T-helper 2 cell treated with Interferon-gamma antibody and Interleukin-4, amounts not matched to agents 5 μg/mL and 100 μg/mL, for 36 hours (primary cell): Measurements from ENCODE around the gene EPB41L4B.

Experiments used
- DNase-seq: peaks from one replicate; pipeline ENCODE4 v3.0.0; 2021; ENCODE audit warnings: low spot score
- H3K27ac Mint-ChIP-seq: one replicate; pipeline ENCODE4 v1.8.0; 2021; ENCODE audit warnings: mild to moderate bottlenecking, mixed read lengths
- H3K27me3 Mint-ChIP-seq: one replicate; pipeline ENCODE4 v1.8.0; 2021; ENCODE audit warnings: low read depth, mixed read lengths
- H3K36me3 Mint-ChIP-seq: one replicate; pipeline ENCODE4 v1.8.0; 2021; ENCODE audit warnings: low read depth, mixed read lengths
- H3K4me1 Mint-ChIP-seq: one replicate; pipeline ENCODE4 v1.8.0; 2021; ENCODE audit warnings: low read depth, mixed read lengths
- H3K4me3 Mint-ChIP-seq: one replicate; pipeline ENCODE4 v1.8.0; 2022; ENCODE audit warnings: mild to moderate bottlenecking, moderate library complexity, mixed read lengths
- H3K9me3 Mint-ChIP-seq: one replicate; pipeline ENCODE4 v1.8.0; 2021; ENCODE audit warnings: mixed read lengths

Gene EPB41L4B

DNA sequence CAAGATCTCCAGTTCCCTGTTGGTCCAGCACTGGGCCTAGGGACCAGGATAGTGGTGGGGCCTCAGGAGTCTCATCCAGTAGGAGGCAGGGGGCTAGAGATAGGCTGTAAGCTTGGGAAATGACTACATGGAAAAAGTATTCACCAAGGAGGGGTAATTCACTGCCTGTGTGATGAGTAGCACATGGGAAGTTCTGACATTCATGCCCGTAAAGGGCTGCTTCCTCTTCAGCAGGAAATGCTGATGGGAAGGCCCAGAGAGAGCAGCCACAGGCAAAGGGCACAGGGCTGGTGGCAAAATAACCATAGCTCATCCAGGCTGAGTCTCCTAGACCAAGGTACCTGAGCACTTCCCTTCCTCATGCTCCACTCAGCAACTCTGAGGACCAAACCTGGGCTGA, 130.7 kb downstream of the EPB41L4B start:
- H3K4me3 Mint-ChIP-seq: no peak overlapping the region
- no peaks in the 10 kb centered on the region for H3K36me3 Mint-ChIP-seq
- H3K9me3 Mint-ChIP-seq: no peaks in the 10 kb centered on the region
- no peak overlapping the region for H3K27ac Mint-ChIP-seq
- no peak for DNase-seq
- H3K4me1 Mint-ChIP-seq: no peaks in the 10 kb centered on the region
- H3K27me3 Mint-ChIP-seq: peaks cover 8% of the 10 kb centered on the region

DNA sequence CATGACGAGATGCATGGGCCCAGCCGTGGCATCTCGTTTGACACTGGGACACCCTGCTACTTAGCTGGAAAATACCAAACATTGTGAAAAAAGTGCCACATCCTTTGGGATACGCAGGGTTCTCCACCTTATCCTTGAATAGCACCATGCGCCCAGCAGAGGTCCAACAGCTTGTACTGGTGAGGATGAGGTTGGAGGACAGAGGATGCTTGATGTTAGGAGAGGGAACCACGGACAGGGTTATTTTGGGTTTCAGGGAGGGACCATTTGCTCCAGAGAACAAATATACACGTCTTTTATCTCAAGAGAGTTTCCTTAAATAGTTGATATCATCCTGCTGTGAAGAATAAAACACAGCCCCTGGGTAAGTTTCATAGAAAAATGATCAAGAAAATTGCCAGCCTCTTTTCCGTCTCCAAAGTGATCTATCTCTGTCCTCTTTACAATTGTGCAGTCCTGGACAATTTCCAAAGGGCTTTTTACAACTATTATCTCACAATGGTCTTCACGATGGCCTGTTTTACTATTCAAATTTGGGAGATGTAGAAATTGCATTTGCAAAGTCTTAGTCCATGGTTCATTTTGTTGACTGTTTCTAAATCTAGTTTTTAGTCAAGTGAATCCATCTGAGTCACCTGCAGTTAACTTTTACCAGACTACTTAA, 133.9 kb downstream of the EPB41L4B start:
- Mint-ChIP-seq H3K27me3 (peaks cover 3% of the 10 kb centered on the region), H3K4me1 (peaks cover 3% of the 10 kb centered on the region), H3K9me3 (no peaks in the 10 kb centered on the region), H3K4me3 (no peak overlapping the region), H3K36me3 (no peaks in the 10 kb centered on the region), H3K27ac (no peak overlapping the region)
- DNase-seq: no peak

DNA sequence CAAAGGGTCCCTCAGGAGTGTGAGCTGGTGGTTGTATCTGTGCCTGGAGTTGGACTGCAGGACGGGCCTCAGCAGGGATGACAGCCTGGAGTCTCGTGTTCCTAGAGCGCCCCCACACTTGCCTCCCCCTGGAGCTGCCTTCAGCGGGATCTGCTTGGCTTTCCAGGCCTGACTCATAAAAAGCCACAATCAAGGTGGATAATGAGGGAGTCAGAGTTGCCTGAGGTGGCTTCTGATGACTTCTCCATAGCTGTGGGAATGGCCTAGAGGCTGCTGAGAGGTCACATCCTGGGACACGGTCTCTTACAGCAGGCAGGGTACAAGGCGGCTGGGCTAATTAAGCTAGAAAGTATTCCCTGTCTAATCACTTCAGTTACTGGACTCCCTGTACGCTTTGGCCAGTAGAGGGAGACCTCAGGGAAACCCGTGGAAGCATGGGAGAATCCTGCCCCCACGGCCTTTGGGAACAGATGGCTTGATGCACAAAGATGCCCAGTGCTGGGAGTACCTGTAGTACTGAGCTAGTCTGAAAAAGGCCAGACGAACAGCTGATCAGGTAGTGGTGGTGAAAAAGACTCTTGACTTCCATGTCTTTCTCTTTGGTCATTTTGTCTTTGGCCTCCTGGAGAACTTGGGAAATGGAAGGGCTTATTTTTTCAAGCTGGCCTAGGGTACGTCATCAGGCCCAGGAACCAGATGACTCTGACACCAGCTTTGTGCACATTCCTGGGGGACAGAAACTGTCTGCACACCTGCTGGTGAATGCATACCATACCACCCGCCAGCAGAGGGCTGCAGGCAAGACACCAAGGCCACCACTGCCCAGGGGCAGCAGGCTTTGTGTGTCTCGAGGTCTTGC, 137.7 kb downstream of the EPB41L4B start:
- H3K4me1 Mint-ChIP-seq: peaks cover 12% of the 10 kb centered on the region
- no peak for DNase-seq
- H3K27ac Mint-ChIP-seq: no peak overlapping the region
- no peaks in the 10 kb centered on the region for H3K9me3 Mint-ChIP-seq
- H3K36me3 Mint-ChIP-seq: no peaks in the 10 kb centered on the region
- H3K4me3 Mint-ChIP-seq: no peak overlapping the region
- peaks cover 12% of the 10 kb centered on the region for H3K27me3 Mint-ChIP-seq

DNA sequence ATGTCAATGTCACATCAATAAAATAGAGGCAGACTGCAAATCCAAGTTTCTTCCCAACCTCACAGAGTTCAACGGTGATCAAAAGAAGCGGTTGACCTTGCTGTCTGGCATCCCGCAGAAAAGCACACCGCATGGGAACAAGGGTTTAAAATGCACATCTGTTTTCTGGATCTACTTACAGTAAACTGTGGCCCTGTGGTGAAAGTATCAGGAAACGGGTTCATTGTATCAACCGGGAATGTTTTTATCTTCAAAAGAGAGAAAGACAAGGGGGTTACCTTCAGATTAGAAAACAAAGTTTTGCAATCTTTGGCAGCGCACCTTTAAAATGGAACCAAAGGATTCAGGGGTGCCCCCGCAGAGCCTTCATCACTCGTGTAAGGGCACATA, 138.3 kb downstream of the EPB41L4B start:
- Mint-ChIP-seq H3K36me3 (no peaks in the 10 kb centered on the region), H3K9me3 (no peaks in the 10 kb centered on the region), H3K27me3 (peaks cover 14% of the 10 kb centered on the region), H3K4me3 (no peak overlapping the region), H3K4me1 (peaks cover 12% of the 10 kb centered on the region), H3K27ac (no peak overlapping the region)
- DNase-seq: no peak

DNA sequence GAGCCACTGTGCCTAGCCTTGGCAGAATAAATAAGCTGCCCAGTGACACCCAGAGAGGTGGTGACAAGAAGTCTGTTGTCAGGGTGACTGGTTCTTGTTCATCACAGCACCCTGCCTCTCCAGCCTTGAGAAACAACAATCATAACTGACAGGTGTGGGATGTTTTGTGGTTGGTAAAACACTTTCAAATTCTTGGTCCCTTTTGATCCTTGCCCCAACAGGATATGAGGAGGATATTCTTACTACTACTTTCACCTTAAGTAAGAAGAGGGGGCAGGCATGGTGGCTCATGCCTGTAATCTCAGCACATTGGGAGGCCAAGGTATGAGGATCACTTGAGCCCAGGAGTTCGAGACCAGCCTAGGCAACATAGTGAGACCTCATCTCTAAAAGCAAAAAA, 139.6 kb downstream of the EPB41L4B start:
- peak; percentile 50 for DNase-seq

DNA sequence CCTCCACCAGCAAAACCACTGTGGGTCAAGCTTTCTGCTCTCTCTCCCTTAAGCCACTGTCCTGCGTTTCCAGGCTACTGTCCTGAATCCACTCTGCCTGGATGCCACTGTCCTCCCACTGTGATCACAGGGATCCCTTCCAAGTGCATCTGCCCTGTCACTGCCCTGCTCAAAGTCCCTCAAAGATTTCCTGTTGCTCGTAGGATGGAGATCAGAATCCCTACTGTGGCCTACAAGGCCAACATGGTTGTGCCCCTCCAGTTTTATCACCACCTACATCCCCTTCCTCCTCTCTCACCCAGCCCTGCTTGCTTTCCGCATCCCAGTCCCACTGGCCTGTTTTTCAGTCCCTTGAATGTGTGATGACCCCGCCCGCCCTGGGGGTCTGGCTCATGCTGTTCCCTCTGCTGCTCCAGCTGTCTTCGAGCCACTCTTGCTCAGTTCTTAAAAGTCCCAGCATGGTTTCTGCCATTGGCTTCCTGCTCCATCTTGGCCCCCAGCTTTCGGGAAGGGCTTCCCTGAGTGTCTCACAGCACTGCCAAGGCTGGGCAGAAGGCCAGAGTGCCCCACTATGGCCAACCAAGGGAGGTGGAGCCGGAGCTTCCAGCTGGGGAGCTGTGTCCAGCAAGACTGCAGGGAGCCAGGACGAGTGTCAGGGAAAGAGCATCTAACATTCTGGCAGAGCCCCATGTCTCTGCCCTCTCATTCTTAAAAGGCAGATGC, 140.9 kb downstream of the EPB41L4B start:
- no peak overlapping the region for H3K4me3 Mint-ChIP-seq
- H3K4me1 Mint-ChIP-seq: peaks cover 12% of the 10 kb centered on the region
- no peak for DNase-seq
- H3K9me3 Mint-ChIP-seq: no peaks in the 10 kb centered on the region
- H3K36me3 Mint-ChIP-seq: no peaks in the 10 kb centered on the region
- H3K27ac Mint-ChIP-seq: no peak overlapping the region
- H3K27me3 Mint-ChIP-seq: peaks cover 18% of the 10 kb centered on the region

More for the DNA sequence above, 139.6 kb downstream of the EPB41L4B start:
- H3K4me1 Mint-ChIP-seq: peaks cover 12% of the 10 kb centered on the region
- H3K4me3 Mint-ChIP-seq: no peak overlapping the region
- no peaks in the 10 kb centered on the region for H3K9me3 Mint-ChIP-seq
- H3K36me3 Mint-ChIP-seq: no peaks in the 10 kb centered on the region
- peaks cover 18% of the 10 kb centered on the region for H3K27me3 Mint-ChIP-seq
- H3K27ac Mint-ChIP-seq: no peak overlapping the region

DNA sequence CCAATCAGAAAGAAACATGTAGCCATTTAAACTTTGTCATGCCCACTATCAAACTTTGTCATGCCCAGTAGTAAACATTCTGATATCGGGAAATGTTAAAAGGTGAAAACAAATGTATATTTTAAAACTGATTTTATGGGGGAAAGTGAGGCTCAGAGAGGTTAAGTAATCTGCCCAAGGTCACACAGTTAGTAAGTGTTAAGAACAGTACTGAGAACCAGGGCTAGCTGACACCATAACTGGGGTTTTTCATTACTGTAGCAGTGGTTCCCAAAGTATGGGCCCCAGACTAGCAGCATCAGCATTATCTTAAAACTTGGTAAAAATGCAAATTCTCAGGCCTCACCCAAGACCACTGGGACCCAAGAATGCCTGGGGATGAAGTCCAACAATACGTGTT, 143.9 kb downstream of the EPB41L4B start:
- Mint-ChIP-seq H3K4me3 (no peak overlapping the region), H3K36me3 (no peaks in the 10 kb centered on the region), H3K27ac (no peak overlapping the region), H3K27me3 (peaks cover 30% of the 10 kb centered on the region), H3K4me1 (peaks cover 9% of the 10 kb centered on the region), H3K9me3 (no peaks in the 10 kb centered on the region)
- no peak for DNase-seq

DNA sequence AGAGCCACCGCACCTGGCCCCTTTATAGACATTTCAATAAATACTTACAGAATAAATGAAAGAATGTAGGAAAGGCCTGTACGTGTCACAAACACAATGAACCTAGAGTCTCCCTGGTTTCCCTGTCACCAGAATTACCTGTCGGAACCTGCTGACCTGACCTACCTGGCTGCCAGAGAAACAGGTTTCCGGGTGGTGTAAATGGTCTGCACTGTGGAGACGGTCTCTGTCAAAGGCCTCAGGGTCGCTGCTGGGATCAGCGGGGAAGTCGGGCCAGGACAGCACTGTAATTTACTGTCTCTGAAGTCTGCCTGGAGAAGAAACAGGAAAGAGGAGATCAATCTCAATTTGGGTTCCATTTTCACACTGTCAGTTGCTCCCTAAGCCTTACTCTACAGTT, 144.5 kb downstream of the EPB41L4B start:
- DNase-seq: no peak
- no peaks in the 10 kb centered on the region for H3K36me3 Mint-ChIP-seq
- peaks cover 33% of the 10 kb centered on the region for H3K27me3 Mint-ChIP-seq
- H3K27ac Mint-ChIP-seq: no peak overlapping the region
- peaks cover 7% of the 10 kb centered on the region for H3K4me1 Mint-ChIP-seq
- H3K9me3 Mint-ChIP-seq: no peaks in the 10 kb centered on the region
- H3K4me3 Mint-ChIP-seq: no peak overlapping the region

DNA sequence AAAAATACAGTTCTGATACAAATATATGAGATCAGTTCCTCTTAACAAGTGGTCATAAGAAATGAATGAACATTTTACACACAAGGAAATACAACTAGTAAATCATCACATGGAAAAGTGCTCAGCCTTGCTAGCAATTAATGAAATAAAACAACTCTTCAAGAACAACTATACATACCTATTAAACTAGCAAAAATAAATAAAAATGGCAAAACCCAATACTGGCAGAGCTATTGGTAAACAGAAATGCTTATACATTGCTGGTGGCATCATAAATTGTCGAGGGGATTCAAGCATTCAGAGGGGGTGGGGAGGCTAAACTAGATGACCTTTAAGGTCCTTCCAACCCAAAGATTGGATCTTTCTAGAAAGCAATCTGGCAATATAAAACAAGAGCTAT, 147.9 kb downstream of the EPB41L4B start:
- H3K36me3 Mint-ChIP-seq: no peaks in the 10 kb centered on the region
- no peaks in the 10 kb centered on the region for H3K9me3 Mint-ChIP-seq
- DNase-seq: no peak
- H3K27ac Mint-ChIP-seq: no peak overlapping the region
- H3K4me1 Mint-ChIP-seq: peaks cover 2% of the 10 kb centered on the region
- H3K4me3 Mint-ChIP-seq: no peak overlapping the region
- H3K27me3 Mint-ChIP-seq: peaks cover 46% of the 10 kb centered on the region

DNA sequence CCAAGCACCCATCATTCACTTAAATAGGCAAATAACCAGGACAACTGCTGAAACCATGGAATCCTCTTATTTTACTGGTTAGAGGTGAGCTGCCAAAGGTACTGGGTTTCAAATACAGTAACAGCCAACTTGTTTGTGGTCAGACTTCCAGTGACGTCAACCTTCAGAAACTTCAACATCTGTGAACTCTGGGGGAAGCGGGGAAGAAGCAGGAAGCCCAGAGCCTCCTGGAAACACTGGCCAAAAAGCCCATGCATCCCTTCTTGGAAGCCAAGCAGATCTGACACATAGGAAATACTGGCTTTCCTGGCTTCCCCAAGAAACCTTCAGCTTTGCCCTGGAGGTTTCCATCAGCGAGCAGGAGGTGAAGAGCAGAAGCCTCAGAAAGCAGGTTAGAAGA, 148.9 kb downstream of the EPB41L4B start:
- Mint-ChIP-seq H3K27ac (no peak overlapping the region), H3K36me3 (no peaks in the 10 kb centered on the region), H3K4me3 (no peak overlapping the region), H3K4me1 (peaks cover 6% of the 10 kb centered on the region), H3K27me3 (peaks cover 53% of the 10 kb centered on the region), H3K9me3 (no peaks in the 10 kb centered on the region)
- DNase-seq: no peak

DNA sequence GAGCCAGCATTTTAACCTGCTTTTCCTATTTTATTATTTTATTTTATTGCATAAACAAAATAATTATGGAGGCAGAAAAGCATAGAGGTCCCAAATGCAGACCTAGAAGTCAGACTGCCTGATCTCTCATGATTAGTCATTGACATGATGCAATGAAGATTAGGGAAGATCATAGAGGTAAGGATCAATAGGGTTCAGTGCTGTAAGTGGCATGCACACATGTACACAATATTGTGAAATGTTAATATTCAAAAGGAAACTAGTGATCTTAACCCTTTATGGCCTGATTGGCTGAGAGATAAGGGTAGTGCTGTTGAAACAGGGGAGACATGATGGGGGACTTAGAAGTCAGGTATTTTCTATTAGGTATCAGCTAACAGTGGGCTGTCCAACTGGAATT, 152.7 kb downstream of the EPB41L4B start:
- H3K4me3 Mint-ChIP-seq: no peak overlapping the region
- DNase-seq: no peak
- H3K36me3 Mint-ChIP-seq: no peaks in the 10 kb centered on the region
- peaks cover 66% of the 10 kb centered on the region for H3K27me3 Mint-ChIP-seq
- H3K9me3 Mint-ChIP-seq: peaks cover 8% of the 10 kb centered on the region
- H3K27ac Mint-ChIP-seq: no peak overlapping the region
- H3K4me1 Mint-ChIP-seq: peaks cover 6% of the 10 kb centered on the region

DNA sequence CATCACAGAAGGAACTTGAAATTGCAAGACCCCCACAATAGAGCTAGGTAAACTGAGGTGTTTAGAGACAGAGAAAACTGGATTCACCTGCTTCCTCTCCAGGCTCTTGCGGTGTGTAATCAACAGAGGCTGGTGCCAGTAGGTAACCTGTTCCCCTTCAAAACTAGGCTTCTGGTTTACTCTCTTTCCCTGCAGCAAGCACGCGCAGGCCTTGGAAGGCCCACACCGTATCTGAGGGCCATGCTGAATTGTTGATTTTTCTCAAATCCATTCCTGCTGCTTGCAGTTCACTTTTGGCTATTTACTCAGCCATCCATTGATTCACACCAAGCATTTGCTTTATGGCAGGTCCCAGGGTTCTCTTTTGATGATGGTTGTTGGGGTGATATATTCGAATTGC, 153.1 kb downstream of the EPB41L4B start:
- Mint-ChIP-seq H3K4me3 (no peak overlapping the region), H3K9me3 (peaks cover 8% of the 10 kb centered on the region), H3K4me1 (peaks cover 6% of the 10 kb centered on the region), H3K27me3 (peaks cover 67% of the 10 kb centered on the region), H3K27ac (no peak overlapping the region), H3K36me3 (no peaks in the 10 kb centered on the region)
- no peak for DNase-seq

DNA sequence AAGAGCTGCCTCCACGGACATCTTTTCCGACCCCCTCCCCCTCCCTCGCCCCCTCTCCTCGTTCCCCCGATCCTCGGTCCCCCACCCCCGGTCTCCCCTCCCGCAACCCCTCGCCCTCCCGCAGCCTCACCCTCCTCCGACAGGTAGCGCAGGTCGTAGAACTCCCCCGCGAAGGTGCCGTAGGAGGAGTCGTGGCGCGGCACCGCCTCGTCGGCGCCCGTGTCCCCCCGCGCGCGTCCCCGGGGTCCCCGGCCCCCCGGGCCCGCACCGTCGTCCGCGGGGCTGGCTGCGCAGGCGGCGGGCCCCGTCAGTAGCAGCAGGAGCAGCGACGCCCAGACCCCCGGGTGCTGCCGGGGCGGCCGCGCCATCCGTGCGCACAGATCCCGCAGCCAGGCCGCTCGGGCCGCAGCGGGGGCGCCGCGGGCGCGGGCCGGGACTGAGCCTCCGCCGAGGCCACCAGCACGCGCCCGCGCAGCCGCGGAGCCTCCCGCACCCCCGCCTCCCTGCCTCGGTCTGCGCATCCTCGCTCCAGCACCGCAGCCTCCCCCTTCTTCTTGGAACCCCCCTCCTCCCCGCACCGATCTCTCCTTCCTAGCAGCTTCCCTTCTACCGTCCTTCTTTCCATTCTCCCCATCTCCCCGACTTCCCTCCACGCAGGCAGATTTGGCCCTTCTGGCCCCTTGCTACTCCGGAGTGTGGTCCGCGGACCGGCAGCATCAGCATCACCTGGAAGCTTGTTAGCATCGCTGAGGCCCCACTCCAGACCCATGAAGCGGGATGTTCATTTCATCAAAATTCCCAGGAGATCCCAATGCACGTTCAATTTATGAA, 153.9 kb downstream of the EPB41L4B start, which contains the start of gene FRRS1L:
TSS of gene FRRS1L (minus strand) at position 479 of the 831 bp plus-strand sequence. CDS start at position 368, 111 bp downstream.
- Mint-ChIP-seq H3K27ac (no peak within 1 kb of the TSS), H3K36me3 (no peaks in the 10 kb centered on the region), H3K27me3 (peaks cover 65% of the 10 kb centered on the region), H3K9me3 (peaks cover 8% of the 10 kb centered on the region), H3K4me1 (peaks cover 6% of the 10 kb centered on the region), H3K4me3 (peak within 1 kb of the TSS; percentile 60)
- no peak for DNase-seq
